ENCODE data around the gene FBXL7. TPM values are rescaled to one million over a fixed set of nuclear protein-coding genes. Genes with fewer than 3 reads are reported as not detected.

FBXL7 gene
- polyA plus RNA-seq, 1 donor (not counting 4 experiments of a cell fraction or from before 2014, with no cell fraction given) = 0.22 TPM

DNA sequence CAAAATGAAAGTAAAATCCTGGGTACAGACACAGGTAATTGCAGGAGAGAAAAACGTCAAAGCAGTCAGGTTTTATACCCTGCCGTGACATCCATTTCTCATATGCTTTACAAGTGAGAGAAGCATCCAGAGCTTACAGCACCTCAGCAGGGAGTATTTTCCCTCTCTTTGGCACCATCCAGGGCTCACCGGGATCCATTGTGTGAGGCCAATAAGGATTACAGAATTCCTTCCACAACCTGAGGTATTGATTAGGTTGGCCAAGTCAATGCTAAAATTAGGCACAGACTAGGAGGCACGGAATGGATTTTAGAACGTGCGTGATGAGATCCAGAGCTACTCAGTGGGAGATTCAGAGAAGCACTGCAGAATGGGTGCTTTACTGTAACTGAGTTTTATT is 296.6 kb downstream of the FBXL7 start:
- no peaks in the 10 kb centered on the region for H3K79me2 ChIP-seq (ENCODE audit: control insufficient read depth, insufficient read depth, low read length)
- H3K36me3 ChIP-seq (ENCODE audit: control insufficient read depth in 2 of 2, extremely low read depth in 1 of 2, insufficient read depth in 2 of 2, low read length in 2 of 2) = no peaks in the 10 kb centered on the region
- no peaks in the 10 kb centered on the region for H3K9me1 ChIP-seq (ENCODE audit: control insufficient read depth, extremely low read depth, insufficient read depth, low read length)
- DNase-seq (ENCODE audit: low read depth, low spot score) (no peak), FAIRE-seq (no peak)
- H3K9ac ChIP-seq (ENCODE audit: control insufficient read depth, extremely low read depth, insufficient read depth, low read length) = no peak overlapping the region
- H3K4me1 ChIP-seq (ENCODE audit: control insufficient read depth, extremely low read depth, insufficient read depth, low read length) = no peaks in the 10 kb centered on the region
- no peaks in the 10 kb centered on the region for H3K9me3 ChIP-seq (ENCODE audit: control insufficient read depth, low read depth, low read length)
- no peaks in the 10 kb centered on the region for H3K27me3 ChIP-seq (ENCODE audit: control insufficient read depth, extremely low read depth, insufficient read depth, low read length)
- no peak overlapping the region for H2AFZ ChIP-seq (ENCODE audit: control insufficient read depth, low read length)
- H3K27ac ChIP-seq (ENCODE audit: control insufficient read depth, insufficient read depth, low read length) = no peak overlapping the region
- no peak overlapping the region for H3K4me2 ChIP-seq (ENCODE audit: control insufficient read depth, extremely low read depth, insufficient read depth, low read depth, low read length)
- dilution Hi-C loops (cut with MboI; ENCODE audit: extremely low pct_ligation_motif_present, low sequenced_read_pairs) = no loop called here
- H4K20me1 ChIP-seq (ENCODE audit: control insufficient read depth, extremely low read depth, insufficient read depth, low read length) = no peaks in the 10 kb centered on the region
- no peak overlapping the region for H3K4me3 ChIP-seq (ENCODE audit: control insufficient read depth in 2 of 3, extremely low read depth in 1 of 3, insufficient read depth in 2 of 3, low read depth in 1 of 3, low read length in 3 of 3)
- TF ChIP-seq EZH2 (IDR thresholded peaks at IDR 0.05; ENCODE audit: low read length) = no peak
- TF ChIP-seq, protein P1, sequence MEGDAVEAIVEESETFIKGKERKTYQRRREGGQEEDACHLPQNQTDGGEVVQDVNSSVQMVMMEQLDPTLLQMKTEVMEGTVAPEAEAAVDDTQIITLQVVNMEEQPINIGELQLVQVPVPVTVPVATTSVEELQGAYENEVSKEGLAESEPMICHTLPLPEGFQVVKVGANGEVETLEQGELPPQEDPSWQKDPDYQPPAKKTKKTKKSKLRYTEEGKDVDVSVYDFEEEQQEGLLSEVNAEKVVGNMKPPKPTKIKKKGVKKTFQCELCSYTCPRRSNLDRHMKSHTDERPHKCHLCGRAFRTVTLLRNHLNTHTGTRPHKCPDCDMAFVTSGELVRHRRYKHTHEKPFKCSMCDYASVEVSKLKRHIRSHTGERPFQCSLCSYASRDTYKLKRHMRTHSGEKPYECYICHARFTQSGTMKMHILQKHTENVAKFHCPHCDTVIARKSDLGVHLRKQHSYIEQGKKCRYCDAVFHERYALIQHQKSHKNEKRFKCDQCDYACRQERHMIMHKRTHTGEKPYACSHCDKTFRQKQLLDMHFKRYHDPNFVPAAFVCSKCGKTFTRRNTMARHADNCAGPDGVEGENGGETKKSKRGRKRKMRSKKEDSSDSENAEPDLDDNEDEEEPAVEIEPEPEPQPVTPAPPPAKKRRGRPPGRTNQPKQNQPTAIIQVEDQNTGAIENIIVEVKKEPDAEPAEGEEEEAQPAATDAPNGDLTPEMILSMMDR (optimal IDR thresholded peaks at IDR 0.05 in 1 of 3, IDR thresholded peaks at IDR 0.05 in 1 of 3, conservative IDR thresholded peaks at IDR 0.05 in 1 of 3; ENCODE audit: extremely low read depth in 1 of 3, insufficient read depth in 2 of 3, low read length in 3 of 3) = no peak

DNA sequence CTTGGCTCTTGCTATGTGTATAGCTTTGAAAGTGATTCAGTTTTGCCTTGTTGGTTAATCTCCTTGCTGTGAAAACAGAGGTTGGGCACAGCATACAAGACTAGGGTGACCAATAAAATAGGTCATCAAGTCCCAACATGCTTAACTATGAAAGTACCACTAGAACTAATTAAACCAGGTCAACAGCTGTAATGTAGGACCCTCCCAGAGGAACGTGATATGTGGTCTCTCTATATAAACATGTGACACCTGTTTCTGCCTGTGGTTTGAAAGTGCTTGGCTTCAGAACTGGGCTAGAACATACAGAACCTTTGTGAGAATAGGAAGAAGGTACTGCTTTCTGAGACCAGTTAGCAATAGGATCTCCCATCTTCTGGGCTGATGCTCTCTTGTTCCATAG is 297.1 kb downstream of the FBXL7 start:
- H3K36me3 ChIP-seq (ENCODE audit: control insufficient read depth in 2 of 2, extremely low read depth in 1 of 2, insufficient read depth in 2 of 2, low read length in 2 of 2) = no peaks in the 10 kb centered on the region
- H3K4me1 ChIP-seq (ENCODE audit: control insufficient read depth, extremely low read depth, insufficient read depth, low read length) = no peaks in the 10 kb centered on the region
- H3K9me1 ChIP-seq (ENCODE audit: control insufficient read depth, extremely low read depth, insufficient read depth, low read length) = no peaks in the 10 kb centered on the region
- H4K20me1 ChIP-seq (ENCODE audit: control insufficient read depth, extremely low read depth, insufficient read depth, low read length) = no peaks in the 10 kb centered on the region
- no peak for DNase-seq (ENCODE audit: low read depth, low spot score)
- no peaks in the 10 kb centered on the region for H3K27me3 ChIP-seq (ENCODE audit: control insufficient read depth, extremely low read depth, insufficient read depth, low read length)
- H3K27ac ChIP-seq (ENCODE audit: control insufficient read depth, insufficient read depth, low read length) = no peak overlapping the region
- H2AFZ ChIP-seq (ENCODE audit: control insufficient read depth, low read length) = no peak overlapping the region
- FAIRE-seq = no peak
- no peak overlapping the region for H3K4me2 ChIP-seq (ENCODE audit: control insufficient read depth, extremely low read depth, insufficient read depth, low read depth, low read length)
- no peaks in the 10 kb centered on the region for H3K9me3 ChIP-seq (ENCODE audit: control insufficient read depth, low read depth, low read length)
- H3K9ac ChIP-seq (ENCODE audit: control insufficient read depth, extremely low read depth, insufficient read depth, low read length) = no peak overlapping the region
- dilution Hi-C loops (cut with MboI; ENCODE audit: extremely low pct_ligation_motif_present, low sequenced_read_pairs) = no loop called here
- no peaks in the 10 kb centered on the region for H3K79me2 ChIP-seq (ENCODE audit: control insufficient read depth, insufficient read depth, low read length)
- no peak overlapping the region for H3K4me3 ChIP-seq (ENCODE audit: control insufficient read depth in 2 of 3, extremely low read depth in 1 of 3, insufficient read depth in 2 of 3, low read depth in 1 of 3, low read length in 3 of 3)
- TF ChIP-seq EZH2 (IDR thresholded peaks at IDR 0.05; ENCODE audit: low read length) = no peak
- TF ChIP-seq, protein P1 (optimal IDR thresholded peaks at IDR 0.05 in 1 of 3, IDR thresholded peaks at IDR 0.05 in 1 of 3, conservative IDR thresholded peaks at IDR 0.05 in 1 of 3; ENCODE audit: extremely low read depth in 1 of 3, insufficient read depth in 2 of 3, low read length in 3 of 3) = no peak
